PC-9 (cell line): Measurements from ENCODE around the gene KIAA2012.

ENCODE experiments used
- EZH2 ChIP-seq: fragments of 200-600 bp; sonication (generic); IDR thresholded peaks from 2 replicates; pipeline ENCODE4 v1.8.0; 2017; ENCODE audit warnings: antibody characterized with exemption, low read depth
- TF ChIP-seq, protein P1 (sequence below): fragments of 200-600 bp; sonication (generic); conservative IDR thresholded peaks from 2 replicates; pipeline ENCODE4 v1.6.1; 2017; ENCODE audit warnings: mixed run types, antibody characterized with exemption, mild to moderate bottlenecking, moderate library complexity

DNA sequence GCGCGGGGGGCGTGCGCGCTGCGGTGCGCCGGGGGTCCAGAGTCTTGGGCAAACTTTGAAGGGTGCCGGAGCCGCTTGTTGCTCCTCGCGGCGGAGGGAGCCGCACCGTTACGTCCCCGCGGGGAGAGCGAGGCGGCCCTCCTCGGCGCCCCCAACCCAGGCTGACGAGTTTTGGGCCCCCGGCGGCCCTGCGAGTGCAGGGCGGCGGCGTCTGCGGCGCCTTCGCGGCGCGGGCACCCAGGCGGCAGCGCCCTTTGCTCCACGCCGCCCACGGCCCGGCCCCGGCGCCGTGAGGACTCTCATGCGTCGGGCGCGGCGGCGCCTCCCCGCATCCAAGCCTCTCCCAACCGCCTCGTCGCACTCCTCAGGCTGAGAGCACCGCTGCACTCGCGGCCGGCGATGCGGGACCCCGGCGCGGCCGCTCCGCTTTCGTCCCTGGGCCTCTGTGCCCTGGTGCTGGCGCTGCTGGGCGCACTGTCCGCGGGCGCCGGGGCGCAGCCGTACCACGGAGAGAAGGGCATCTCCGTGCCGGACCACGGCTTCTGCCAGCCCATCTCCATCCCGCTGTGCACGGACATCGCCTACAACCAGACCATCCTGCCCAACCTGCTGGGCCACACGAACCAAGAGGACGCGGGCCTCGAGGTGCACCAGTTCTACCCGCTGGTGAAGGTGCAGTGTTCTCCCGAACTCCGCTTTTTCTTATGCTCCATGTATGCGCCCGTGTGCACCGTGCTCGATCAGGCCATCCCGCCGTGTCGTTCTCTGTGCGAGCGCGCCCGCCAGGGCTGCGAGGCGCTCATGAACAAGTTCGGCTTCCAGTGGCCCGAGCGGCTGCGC, 38.6 kb upstream of the KIAA2012 start:
- TF ChIP-seq, protein P1, sequence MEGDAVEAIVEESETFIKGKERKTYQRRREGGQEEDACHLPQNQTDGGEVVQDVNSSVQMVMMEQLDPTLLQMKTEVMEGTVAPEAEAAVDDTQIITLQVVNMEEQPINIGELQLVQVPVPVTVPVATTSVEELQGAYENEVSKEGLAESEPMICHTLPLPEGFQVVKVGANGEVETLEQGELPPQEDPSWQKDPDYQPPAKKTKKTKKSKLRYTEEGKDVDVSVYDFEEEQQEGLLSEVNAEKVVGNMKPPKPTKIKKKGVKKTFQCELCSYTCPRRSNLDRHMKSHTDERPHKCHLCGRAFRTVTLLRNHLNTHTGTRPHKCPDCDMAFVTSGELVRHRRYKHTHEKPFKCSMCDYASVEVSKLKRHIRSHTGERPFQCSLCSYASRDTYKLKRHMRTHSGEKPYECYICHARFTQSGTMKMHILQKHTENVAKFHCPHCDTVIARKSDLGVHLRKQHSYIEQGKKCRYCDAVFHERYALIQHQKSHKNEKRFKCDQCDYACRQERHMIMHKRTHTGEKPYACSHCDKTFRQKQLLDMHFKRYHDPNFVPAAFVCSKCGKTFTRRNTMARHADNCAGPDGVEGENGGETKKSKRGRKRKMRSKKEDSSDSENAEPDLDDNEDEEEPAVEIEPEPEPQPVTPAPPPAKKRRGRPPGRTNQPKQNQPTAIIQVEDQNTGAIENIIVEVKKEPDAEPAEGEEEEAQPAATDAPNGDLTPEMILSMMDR = no peak
- no peak for TF ChIP-seq EZH2
